ENCODE data around the gene CAPS.

Gene CAPS

GRCh38 chr19:5950741-5951140 lies 36.7 kb downstream of the CAPS start:
- Histone ChIP-seq H3K27me3 (no peaks in the 10 kb centered on the region), H3K36me3 (peaks cover 0 to 10% (median 0%) of the 10 kb centered on the region in 3 donors), H3K4me3 (no peak overlapping the region), H3K9me3 (no peaks in the 10 kb centered on the region), H3K27ac (no peak overlapping the region), H3K4me1 (peaks cover 11 to 56% (median 46%) of the 10 kb centered on the region in 4 donors)
- DNase-seq = no peak
- intact Hi-C loops (cut with DNase I; ENCODE audit: low total_unique reads) = no loop called here
- no peak for TF ChIP-seq CTCF (IDR thresholded peaks at IDR 0.05)

GRCh38 chr19:5951338-5951861 lies 37.3 kb downstream of the CAPS start:
- Histone ChIP-seq H3K36me3 (peaks cover 0 to 10% (median 0%) of the 10 kb centered on the region in 3 donors), H3K27me3 (no peaks in the 10 kb centered on the region), H3K4me3 (no peak overlapping the region), H3K4me1 (peaks cover 11 to 58% (median 46%) of the 10 kb centered on the region in 4 donors), H3K27ac (peak overlapping the region in 1 of 2 donors; percentile 4), H3K9me3 (no peaks in the 10 kb centered on the region)
- no peak for TF ChIP-seq CTCF (IDR thresholded peaks at IDR 0.05)
- DNase-seq = no peak
- intact Hi-C loops (cut with DNase I; ENCODE audit: low total_unique reads) = no loop called here

GRCh38 chr19:5952193-5953029 lies 38.4 kb downstream of the CAPS start:
- TF ChIP-seq CTCF (IDR thresholded peaks at IDR 0.05) = no peak
- Histone ChIP-seq H3K4me3 (no peak overlapping the region), H3K36me3 (peaks cover 0 to 10% (median 0%) of the 10 kb centered on the region in 3 donors), H3K9me3 (no peaks in the 10 kb centered on the region), H3K4me1 (peaks cover 11 to 58% (median 43%) of the 10 kb centered on the region in 4 donors), H3K27me3 (no peaks in the 10 kb centered on the region), H3K27ac (peak overlapping the region in 1 of 2 donors; percentile 75)
- intact Hi-C loops (cut with DNase I; ENCODE audit: low total_unique reads) = no loop called here
- DNase-seq = no peak

- H3K9me3 ChIP-seq = no peaks in the 10 kb centered on the region
- intact Hi-C loops (cut with DNase I; ENCODE audit: low total_unique reads) = no loop called here
- TF ChIP-seq CTCF (IDR thresholded peaks at IDR 0.05) = no peak
- H3K27ac ChIP-seq = peak overlapping the region; percentile 67 to 75
- H3K4me3 ChIP-seq = no peak overlapping the region
- no peak for DNase-seq
- H3K36me3 ChIP-seq = peaks cover 0 to 10% (median 0%) of the 10 kb centered on the region in 3 donors
- H3K4me1 ChIP-seq = peaks cover 11 to 58% (median 43%) of the 10 kb centered on the region in 4 donors
- no peaks in the 10 kb centered on the region for H3K27me3 ChIP-seq
These were observed 39.1 kb downstream of the CAPS start for GRCh38 chr19:5953030-5953589.

GRCh38 chr19:5953680-5954213 lies 39.7 kb downstream of the CAPS start:
- Histone ChIP-seq H3K4me3 (no peak overlapping the region), H3K27ac (peak overlapping the region; percentile 67 to 75), H3K4me1 (peaks cover 11 to 58% (median 46%) of the 10 kb centered on the region in 4 donors), H3K27me3 (no peaks in the 10 kb centered on the region), H3K9me3 (no peaks in the 10 kb centered on the region), H3K36me3 (peaks cover 0 to 10% (median 0%) of the 10 kb centered on the region in 3 donors)
- intact Hi-C loops (cut with DNase I; ENCODE audit: low total_unique reads) = no loop called here
- TF ChIP-seq CTCF (IDR thresholded peaks at IDR 0.05) = no peak
- DNase-seq = no peak

Measured in tibial artery (tissue), 4 donors.